GM18858 (cell line): ENCODE measurements around the gene MELTF.

Experiments
- ATAC-seq: cut with Tn5 transposase; IDR thresholded peaks from one replicate; pipeline ENCODE4 v1.9.1; 2021; ENCODE audit not compliant: unreplicated experiment

The MELTF gene

DNA sequence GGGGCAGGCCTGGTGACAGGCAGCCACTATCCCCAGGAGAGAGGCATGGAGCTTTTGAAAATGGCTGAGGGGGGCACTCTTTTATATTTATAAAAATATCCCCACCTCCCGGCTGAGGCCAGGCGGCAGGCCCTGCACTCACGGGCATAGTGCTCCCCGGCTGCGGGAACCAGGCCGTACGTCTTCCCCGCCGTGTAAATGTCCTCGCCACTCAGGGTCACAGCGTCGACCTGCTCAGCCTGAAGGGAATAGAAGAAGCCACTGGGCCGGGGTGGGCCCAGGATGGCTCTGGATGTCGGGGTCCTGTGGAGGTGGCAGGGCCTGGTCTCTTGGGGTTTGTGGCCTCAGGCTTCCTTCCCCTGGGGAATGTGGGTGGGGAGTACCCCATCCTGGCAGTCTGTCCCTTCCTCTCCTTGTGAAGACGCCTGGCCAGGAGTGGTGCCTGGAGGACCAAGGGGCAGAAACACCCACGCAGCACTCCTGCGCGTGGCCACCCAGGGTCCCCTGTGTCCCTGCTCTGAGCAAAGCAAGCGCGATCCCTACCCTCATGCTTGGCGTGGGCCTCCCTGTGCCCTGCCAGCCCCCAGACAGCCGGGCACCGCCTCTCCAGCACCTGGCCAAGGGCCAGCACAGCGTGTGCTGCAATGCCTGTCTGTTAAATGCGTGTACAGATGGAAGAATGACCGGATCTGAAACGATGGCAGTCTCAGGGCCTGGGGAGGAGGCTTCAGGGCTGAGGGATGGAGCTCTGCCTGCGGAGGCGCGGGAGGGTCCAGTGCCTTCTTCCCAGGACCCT, 18.9 kb downstream of the MELTF start:
- no peak for ATAC-seq

DNA sequence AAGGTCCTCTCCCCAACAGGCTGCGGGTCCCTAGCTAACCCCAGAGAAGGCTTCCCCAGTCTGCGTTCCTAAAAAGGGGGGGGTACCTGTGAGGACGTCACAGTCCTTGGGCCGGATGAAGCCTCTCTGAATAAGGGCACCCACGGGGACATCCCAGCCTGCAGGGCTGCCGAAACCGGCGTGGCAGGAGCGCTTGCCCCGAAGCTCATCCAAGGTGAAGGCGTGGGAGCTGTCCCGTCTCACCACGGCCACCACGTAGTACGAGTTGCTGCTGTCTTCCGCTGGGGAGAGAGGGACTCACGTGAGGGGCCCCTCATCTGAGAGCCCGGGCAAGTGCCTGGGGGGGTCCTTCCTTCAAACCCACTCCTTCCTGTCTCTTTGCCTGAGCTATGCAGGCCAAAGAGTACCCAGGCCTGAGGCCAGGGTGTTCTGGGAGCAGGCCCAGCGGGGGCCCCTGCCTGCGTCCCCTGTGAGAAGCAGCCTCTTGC, 20.0 kb downstream of the MELTF start:
- ATAC-seq: no peak

- no peak for ATAC-seq
Observed at GRCh38 chr3:197008436-197009209, 21.0 kb downstream of the MELTF start.

DNA sequence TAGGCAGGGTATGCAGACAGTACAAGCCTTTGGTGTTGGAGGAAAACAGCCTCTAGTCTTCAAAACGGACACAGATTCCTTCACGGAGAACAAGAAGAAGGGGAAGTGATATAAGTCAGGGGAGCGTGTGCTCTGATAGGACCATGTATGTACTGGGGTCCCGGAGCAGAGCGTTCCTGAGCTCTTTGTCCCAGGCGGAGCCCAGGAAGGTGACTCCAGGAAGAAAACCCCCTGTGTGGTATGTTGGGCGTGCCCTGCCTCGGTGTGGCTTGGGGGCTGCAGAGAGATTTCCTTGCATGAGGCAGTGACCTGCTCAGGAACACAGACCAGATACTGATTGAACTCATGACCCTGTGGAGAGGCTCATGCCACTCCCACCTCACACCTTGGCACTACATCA, 21.7 kb downstream of the MELTF start:
- ATAC-seq: no peak

- no peak for ATAC-seq
Observed at GRCh38 chr3:197007296-197007940, 22.2 kb downstream of the MELTF start.

DNA sequence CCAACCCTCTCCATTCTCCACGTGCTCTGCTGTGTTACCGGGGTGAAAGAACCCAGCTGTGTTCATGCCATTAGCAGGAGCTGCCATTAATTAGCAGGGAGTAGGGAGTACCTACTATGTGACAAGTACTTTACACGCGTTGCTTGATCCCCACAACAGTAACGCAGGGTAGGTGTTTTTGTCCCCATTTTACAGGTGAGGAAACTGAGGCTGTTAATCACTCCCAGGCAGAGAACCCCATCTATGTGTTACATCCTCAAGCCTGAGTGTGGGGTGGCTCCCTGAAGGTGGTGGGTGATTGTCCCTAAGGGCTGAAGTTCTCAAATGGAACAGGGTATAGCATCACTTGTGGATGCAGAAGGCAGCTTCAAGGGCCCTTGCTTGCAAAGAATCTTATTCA, 22.8 kb downstream of the MELTF start:
- no peak for ATAC-seq

GRCh38 chr3:197006446-197006845, 23.2 kb downstream of the MELTF start:
- ATAC-seq: no peak

DNA sequence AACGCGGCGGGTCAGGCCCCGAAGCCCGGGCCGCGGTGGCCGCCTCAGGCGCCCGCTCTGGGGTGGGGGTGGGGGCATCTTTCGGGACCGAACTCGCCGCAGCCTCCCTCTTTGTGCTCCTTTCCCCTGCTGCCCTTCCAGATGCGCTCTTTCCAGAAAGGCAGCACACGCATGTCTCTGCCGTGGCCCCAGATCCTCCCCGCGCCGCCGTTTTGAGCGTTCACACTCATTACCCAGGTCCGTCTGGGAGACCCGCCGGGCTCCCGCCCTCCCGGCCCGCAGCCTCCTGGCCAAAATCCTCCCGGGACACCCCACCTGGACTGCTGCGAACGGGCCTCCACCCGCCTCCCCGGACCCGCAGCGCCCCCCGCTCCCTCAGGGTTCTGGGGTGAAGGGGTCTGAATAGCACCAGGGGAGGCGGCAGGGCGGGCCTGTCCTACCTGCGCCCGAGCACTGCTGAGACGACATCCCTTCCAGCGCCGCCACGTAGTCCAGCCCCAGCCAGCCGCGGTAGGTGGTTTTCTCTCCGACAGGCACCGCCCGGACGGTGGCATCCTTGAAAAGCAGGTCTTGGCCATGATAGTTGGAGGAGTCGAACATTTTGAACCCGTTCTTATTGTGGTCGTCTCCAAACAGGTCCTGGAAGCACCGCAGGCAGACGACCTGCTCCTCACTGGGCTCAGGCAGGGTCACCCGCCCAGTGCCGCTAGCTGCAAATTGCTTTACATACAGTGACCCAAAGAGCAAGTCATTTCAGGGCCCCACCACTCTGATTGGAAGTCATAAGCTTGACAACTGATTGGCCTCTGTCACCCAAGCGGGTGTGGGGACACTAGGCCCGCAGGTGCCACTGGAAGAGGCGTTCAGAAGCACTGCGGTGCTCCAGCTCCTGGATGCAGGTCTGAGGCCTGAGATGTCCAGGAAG, 25.9 kb downstream of the MELTF start:
- ATAC-seq: no peak

DNA sequence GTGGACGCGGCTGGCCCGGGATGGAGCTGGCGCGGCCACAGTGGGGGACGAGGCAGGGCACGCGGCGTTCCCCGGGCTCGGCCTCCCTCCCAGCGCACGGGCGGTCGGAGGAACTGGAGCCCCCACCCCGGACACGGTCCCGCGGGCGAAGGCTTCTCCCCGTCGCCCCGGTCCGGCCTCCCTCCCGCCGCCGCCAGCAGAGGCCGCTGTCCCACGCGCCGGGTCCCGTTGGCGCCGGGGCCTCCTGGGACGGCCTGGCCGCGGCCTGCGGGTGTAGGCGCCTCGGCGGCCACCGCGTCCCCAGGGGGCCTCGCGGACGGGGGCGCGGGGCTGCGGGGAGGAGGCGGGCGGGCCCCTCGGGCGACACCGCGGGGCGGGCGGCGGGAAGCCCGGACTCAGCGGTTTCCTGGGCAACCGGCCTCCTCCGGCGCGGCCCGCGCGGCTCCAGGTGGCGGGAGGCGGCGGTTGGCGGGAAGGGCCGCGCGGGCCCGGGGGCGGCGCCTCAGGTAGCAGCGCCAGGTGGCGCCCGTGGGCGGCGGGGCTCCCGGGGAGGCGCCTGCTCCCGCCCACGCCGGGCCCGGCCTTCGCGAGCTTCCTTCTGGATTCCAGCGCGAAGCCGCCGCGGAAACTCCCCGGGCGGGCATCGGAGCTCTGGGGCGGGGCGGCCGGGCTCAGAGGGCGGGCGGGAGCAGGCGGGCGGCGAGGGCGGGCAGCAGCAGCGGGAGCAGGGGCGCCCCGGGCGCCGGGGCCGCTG, 26.7 kb downstream of the MELTF start:
- peak; percentile 72 for ATAC-seq

DNA sequence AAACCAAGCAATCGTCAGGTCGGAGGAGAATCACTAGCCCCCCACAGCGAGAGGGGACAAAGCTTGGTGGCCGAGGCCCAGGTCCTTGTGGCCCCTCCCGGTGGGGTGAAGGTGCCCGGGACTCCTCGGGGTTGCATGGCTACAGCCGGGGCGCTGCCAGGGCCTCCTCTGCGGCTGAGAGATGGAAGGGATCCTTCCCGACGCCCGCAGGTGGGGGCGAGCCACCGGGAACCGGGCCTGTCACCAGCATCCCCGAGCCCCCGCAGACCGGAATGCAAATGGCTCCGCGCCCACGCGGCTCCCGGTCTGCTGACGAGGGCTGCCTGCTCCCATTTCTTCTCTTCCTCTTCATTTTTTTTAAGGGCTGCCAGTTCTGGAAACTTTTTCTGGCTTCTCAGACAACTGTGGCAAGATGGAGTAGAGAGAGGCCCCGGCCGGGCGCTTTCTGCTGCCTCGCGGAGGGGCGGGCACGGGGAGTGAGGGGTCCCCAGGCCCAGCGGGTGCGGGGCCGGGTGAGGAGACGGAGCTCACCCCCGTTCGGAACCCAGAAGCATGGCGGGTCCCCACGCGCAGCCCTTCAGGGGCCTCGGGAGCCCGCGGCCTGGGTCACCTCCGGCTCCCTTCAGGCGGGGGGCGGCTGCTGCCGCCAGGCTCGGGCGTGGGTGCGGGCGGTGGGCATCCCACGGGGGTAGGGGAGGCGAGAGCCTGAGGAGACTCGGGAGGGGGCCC, 27.5 kb downstream of the MELTF start:
- no peak for ATAC-seq

DNA sequence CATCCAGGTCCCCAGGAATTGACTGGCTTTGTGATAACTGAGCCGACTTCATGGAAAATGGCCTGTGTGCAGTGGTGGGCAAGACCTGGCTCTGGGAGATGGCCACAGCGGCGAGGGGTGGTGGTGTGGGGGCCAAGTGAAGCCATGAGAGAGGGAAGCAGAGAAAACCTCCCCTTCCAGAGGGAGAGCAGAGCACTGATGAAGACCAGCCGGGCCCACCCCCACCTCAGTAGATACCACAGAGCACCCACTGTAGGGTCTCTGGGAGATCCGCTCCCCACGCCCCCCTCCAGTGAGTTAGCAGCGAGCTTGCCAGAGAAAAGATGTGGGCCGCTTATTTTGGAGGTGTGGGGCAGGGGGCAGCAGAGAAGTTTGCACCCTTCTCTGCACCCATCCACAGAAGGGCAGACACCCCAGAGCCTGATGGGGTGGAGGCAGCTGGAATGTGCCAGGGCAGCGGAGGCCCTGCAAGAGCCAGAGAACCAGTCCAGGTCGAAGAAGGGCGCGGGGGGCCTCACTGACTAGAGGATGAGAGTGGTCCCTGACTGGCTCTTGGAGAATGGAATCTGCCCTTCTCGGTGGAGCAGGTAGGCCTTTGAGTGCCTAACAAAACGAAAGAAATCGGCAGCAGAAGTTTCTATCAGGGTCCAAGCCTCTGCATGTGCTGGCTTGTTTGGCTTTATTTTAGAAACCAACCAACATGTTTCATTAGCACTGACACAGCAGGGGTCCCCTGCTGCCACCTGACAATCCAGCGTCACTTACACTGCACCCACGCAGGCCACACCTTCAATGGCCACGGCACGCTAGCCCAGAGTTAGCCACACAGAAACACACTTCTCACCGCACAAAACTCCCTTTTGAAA, 28.3 kb downstream of the MELTF start:
- no peak for ATAC-seq

GRCh38 chr3:197000211-197000610, 29.4 kb downstream of the MELTF start:
- no peak for ATAC-seq

DNA sequence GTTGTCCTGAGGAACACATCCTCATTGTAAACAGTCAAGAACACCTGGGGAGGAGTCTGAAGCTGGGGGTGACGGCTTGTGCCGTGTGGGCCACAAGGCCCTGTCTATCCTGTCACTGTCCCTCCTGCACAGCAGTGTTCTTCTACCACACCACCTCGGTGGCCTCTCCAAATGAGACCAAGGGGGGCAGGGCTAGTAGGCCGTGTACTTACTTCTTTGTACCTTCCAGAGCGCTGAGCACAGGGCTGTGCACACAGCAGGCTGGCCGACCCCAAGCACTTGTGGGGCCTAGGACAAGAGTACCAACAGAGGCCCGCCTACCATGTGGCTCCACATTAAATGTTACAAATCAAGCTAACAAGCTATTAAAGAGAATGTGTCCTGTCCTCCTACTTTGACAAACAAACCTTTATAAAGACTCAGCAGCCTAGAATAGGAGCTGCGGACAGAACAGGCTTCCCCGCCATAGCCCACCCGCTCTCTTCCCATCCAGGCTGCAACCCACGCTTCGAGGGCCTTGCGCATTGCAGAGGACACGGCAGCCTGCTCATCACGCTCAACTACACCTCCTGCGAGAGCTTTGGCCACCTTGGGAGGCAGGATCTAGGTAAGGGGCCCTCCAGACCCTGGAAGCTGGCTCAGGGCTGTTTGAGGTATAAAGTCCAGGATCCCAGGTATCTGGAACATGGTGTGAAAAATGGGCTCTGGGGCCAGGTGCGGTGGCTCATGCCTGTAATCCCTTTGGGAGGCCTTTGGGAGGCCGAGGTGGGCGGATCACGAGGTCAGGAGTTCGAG, 30.5 kb downstream of the MELTF start:
- no peak for ATAC-seq

DNA sequence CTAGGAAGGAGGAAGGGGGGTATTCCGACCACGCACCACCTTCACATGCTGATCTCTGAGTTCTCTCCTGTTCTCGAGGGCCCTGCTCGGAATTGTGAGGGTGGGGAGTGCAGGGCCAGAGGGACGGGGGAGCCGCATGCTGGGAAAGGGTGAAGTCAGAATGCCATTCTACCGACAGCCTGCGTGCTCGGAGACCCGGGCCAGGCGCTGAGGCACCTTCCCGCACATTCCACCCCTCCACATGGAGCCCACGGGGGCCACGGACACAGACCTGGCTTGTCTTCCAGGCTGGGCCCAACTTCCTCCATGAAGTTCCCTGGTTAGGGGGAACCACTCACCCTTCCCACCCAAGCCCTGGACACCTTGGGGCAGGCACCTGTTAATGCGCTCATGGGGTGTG, 32.3 kb downstream of the MELTF start:
- ATAC-seq: no peak

DNA sequence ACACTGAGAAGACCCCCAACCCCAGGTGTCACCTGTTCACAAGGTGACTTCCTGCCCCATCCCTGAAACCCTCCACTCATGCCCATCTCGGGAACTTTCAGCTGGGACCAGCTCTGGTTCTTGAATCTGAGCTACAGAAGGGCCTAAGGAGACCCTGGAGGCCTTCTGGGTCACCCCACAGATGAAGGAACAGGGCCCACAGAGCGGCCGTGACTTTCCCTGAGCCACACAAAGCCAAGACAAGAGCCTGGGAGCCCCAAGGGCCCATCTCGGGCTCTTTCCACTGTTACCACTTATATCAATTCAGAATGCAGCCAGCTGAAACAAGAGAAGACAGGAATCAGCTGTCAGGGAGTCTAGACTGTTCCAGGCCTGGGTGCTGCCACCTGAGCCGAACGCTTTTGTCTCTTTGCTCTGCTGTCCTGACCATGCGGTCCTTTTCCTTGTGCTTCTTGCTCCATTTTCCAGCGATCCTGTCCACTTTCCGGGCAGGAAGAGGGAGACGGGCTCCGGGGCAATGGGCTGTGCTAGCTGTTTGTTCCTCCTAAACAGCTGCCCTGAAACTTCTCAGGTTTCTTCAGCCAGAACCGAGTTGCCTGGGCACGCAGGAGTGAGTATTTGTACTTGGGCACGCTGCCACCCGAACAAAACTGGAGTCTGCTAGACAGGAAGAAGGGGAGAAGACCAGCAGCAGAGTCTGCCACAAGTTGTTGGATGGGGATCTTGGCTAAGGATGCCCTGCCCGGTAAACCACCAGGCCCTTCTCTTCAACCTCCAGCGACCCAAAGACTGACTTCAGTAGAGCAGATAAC, 33.0 kb downstream of the MELTF start:
- ATAC-seq: no peak

DNA sequence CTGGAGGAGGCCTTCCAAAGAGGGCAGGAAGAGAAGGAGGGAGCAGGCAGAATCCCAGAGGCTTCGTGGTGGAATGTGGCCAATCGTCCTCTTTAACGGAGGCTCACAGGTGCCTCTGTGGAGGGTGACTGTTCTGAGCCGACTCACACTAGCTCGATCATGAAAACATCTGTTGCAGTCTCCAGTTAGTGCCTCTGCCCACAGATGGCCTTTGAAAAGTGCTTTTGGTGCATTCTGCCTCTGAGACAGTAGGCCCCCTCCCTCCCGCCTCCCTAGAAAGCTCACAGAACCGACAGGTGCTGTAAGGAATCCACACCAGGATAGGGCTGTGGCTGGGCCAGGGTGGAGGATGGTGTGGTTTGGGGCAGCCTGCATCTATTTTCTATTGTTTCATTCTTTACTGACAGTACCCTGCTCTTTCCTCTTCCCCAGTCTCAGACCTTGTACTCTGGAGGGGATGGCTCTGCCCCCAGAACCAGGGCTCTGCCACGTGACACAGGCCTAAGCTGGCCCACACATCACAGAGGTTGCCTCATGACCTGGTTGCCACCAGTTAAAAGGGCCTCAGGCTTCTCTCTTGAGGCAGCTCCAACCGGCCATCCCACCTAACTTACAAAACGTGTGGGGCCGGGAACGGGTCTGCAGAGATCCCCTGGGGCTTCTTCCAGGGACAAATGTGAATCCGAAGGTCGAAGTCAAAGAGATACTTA, 33.8 kb downstream of the MELTF start:
- no peak for ATAC-seq
